ENCODE measurements around the gene SYNE1.

SYNE1 gene

DNA sequence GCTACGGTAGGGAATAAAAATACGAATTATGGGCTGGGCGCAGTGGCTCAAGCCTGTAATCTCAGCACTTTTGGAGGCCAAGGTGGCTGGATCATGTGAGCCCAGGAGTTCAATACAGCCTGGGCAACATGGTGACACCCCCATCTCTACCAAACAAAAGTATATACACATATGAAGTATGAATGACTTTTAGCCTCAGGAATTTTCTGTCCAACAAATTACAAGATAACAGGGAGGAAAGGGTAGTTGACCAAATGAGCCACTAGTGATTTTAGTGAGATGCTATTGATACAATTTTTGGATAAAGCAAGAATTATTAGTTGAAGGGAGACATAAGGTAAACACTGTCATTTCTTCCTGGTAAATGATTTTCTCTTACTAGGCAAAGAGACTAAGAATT, 328.2 kb downstream of the SYNE1 start:
- H3K4me3 ChIP-seq (ENCODE audit: low read length) = no peak overlapping the region
- DNase-seq (ENCODE audit: low read depth, low spot score) = no peak

DNA sequence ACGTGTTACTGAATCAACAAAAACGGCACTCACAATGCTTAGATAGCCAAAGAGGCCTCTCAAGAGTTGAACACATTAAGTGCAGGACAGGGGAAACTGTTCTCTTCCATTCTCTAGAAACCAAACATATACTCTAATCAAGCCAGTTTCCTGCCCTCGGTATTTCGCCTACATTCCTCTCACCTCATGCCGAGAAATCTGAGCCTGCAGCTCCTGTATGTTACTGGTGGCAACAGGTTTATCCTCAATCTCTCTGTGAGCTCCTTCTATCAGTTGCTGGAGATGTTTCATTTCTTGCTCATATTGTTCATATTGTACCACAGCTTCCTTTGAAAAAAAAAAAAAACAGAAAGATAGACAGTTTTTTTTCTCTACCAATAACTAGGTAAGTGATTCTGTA, 328.9 kb downstream of the SYNE1 start:
- no peak for DNase-seq (ENCODE audit: low read depth, low spot score)
- no peak overlapping the region for H3K4me3 ChIP-seq (ENCODE audit: low read length)

DNA sequence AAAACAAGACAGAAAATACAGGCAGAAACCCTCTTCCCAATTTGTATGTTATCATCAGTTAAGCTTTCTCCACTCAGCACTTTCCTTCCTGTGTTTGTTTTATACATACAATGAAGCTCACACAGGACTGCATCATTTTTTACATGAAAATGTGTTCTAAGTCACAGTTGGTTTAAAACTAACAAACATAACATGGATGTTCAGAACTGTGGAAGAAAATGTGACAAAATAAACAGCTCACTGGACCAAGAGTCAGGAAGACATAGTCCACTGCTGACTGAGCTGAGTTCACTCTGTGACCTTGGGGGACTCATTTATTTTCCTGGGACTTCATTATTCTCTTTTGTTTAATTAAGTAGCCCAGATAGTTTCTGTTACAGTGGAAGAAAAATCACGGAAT, 331.5 kb downstream of the SYNE1 start:
- H3K4me3 ChIP-seq (ENCODE audit: low read length) = no peak overlapping the region
- no peak for DNase-seq (ENCODE audit: low read depth, low spot score)

DNA sequence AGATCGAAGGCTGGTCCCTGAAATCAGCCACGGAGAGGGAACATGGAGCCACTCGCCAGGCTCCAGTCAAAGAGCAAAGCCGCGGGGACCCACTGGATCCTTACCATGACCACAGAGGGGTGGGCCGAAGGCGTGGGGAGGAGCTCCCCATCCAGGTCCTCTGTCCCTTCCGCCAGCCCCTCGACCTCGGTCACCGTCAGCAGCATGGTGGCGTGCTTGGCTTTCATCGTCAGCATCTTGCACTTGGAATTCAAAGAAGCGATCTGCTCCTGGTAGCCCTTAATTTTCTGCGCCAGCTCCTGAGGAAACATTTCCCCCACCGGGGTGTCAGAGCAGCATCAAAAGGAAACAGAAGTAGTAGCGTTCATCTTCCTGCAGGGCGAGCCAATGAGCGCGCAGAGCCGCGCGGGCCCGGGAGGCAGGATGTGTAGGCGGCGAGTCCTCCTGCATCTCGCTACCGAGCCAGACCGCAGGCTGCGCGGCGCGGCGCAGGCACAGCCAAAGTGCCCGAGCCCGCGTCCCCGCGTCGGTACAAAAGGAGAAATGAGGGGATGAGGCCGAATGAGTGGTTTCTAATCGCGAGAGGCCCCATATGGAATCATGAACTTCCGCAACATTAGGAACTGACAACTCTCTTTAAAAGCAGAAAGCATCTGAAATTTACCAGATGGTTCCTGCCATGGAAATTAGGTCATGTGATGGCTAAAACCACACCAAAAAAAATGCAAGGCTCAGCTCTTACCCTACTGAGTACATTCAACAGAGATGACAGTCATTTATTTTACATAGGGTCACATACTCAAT, 335.2 kb downstream of the SYNE1 start:
- peak overlapping the region; percentile 73 for H3K4me3 ChIP-seq (ENCODE audit: low read length)
- DNase-seq (ENCODE audit: low read depth, low spot score) = peak; percentile 87

DNA sequence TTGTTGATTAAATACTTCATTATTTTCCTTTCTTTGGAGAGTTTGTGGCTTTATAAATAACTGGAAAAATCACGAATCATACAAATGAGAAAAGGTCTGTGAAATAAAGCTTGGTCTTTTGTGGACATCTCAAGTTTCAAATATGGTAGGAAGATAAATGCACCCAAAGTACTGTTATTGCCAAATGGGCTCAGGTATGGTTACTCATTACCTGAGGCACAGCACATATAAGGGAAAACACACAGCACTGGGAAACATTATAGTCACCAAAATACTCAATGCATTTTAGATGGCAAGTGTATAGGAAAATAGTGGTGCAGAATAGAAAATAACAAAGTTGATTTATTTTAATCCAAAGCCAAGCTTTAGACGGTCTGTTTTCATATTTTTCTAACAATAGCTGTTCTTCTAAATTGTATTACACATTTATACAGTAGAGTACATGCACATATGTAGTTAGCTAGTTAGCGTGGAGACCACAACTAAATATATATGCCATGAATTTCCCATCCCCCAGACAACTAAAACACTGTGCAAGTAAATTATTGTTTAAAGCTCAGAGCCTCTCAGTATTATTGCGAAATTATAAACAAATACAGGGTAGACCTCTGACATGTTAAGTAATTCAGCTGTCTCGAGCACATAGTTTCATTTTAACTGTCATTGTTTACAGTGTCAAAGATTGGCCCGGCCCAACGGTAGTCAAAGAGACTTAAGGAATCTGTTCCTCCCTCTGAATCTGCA, 336.0 kb downstream of the SYNE1 start:
- H3K4me3 ChIP-seq (ENCODE audit: low read length) = peak overlapping the region; percentile 73
- DNase-seq (ENCODE audit: low read depth, low spot score) = no peak

DNA sequence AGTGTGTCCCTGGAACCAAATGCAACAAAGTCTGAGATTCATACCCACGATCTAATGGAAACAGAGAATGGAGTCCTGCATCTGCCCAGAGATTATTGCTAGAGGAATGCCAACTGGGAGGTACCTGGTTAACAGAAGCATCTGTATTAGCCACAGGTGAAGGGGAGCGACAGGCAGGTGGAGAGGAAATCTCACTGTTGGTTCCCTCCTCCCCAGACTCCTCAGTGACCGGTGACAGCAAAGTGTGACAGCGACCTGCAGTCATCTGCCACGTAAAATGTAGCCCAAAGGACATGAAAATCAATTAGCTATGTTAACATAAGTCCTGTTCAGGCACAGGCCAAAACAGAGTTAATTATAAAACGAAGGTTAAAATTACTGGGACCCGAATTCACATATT, 336.6 kb downstream of the SYNE1 start:
- H3K4me3 ChIP-seq (ENCODE audit: low read length) = no peak overlapping the region
- DNase-seq (ENCODE audit: low read depth, low spot score) = no peak

DNA sequence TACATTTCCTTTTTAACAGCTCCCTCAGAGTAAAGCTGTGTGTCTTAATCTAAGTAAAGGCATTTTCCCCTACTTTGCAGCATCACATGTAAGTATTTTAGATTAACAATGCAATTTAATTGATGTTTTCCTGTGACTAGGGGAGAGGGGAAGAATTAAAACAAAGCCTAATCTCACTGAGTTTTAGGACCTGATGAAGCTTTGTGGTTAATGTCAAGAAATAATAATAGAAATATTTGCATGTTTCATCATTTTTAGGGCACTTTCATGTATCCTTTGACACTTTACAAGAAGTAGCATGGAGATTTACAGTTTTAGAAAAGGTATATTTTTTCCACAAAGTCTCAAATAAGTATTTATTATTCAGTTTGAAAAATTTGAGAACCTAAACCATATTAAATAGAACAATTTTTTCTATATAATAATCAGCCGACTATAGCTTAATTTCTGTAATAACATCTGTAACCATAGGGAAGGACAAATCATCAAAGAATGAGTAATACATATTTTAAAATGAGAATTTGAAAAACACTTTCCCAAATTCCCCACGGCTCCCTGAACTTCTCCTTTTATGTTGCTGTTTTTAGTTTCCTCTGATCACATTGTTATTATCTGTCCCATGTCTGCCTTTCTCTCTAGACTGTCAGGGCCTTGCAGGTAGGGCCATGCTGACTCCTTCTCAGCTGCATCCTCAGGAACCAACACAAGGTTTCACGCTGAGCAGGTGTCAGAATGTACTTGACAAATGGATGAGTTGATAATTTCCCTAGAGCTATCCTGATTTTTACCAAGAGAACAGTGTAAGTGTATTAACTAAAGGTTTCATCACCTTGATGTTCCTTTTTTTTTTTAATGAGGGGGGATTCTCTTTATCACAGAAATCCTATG, 338.1 kb downstream of the SYNE1 start:
- no peak overlapping the region for H3K4me3 ChIP-seq (ENCODE audit: low read length)
- no peak for DNase-seq (ENCODE audit: low read depth, low spot score)

DNA sequence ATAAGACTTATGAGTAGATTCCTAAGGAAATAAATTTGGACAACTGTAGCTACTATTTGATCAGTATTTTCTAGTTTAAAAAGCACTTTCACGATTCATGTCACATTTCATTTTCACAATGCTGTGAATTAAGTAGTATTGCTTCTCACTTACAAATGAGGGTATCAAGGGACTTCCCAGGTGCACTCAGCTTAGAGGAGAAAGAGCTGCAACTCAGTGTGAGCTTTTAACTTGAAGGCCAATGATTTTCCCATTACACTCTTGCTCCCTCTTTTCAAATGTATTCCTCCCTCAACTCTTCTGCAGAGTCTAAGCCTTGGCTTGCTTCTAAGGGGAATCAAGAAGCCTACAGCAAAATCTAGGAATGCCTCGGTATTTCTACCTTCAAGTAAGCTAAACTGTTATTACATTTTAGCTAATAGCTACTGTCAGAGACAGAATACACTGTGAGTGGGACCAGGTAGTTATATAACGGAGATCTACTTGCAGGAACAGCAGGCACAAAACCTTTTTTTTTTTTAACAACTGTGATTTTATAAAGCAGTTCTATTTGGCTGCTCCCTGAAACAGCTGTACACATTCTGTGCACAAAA, 339.0 kb downstream of the SYNE1 start:
- no peak for DNase-seq (ENCODE audit: low read depth, low spot score)
- H3K4me3 ChIP-seq (ENCODE audit: low read length) = no peak overlapping the region

DNA sequence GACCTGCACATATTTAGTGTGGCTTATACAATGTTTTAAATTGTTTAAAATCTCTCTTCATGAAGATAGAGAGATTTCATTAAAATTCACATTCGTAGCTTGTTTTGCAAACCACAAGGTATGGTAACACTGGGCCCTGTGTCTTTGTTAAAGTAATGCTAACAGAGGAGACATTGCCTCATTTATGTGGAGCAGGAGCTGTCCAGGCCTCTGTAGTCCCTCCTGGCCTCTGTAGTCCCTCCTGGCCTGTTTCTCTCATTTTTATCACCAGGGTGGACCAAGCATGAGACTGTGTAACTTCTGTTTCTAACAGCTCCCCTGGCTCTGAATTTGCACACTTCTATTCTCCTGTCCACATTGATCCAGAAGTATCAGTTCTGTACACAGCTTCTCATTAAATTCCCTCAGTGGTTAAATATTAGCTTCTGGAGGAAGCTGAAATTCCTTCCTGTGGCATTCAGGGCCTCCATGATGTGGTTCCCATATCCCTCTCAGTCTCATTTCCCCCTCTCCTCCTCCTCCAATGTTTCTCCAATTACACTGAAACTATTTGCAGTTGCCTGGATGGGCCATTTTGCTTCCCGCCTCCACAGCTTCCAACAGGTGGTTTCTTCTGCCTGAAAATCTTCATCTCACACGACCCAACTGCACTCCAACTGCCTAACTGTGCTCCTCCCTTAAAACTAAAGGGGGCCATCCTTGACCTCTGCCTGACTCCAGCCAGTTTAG, 340.4 kb downstream of the SYNE1 start:
- H3K4me3 ChIP-seq (ENCODE audit: low read length) = no peak overlapping the region

DNA sequence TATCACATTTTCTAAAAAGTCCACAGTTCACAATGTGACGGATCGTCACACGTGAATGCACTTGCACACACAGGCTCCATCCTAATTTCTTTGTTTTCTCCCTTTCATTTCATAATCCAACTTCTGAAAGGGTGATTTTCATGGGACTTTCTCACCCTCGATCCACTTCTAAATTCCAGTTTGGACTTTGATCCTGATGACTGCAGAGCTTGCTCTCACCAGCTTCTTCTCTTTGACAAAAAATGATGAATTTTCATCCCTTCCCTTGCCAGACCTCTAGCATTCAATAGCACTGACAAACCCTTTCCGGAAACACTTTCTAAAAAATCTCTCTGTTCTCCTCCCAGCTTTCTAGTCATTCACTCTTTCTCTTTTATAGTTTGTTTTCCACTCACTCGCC, 341.2 kb downstream of the SYNE1 start:
- no peak overlapping the region for H3K4me3 ChIP-seq (ENCODE audit: low read length)
- DNase-seq (ENCODE audit: low read depth, low spot score) = no peak

More for the DNA sequence above, 340.4 kb downstream of the SYNE1 start:
- no peak for DNase-seq (ENCODE audit: low read depth, low spot score)

DNA sequence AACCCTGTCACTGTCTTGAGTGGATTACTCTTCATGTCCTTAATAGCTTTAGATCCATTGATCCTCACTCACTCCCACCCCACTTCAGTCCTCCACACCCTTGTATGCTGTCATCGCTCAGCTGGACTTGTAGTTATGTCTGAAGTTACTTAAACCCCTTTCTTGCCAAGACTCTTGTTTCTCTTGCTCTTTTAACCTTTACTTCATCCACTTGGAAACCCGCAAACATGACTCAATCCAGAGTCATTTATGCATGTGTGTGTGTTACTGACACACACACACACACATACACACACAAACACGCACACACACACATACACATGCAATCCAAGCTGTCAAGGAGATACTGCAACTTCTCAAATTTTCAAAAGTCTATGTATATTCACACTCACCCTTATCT, 341.8 kb downstream of the SYNE1 start:
- H3K4me3 ChIP-seq (ENCODE audit: low read length) = no peak overlapping the region
- no peak for DNase-seq (ENCODE audit: low read depth, low spot score)

DNA sequence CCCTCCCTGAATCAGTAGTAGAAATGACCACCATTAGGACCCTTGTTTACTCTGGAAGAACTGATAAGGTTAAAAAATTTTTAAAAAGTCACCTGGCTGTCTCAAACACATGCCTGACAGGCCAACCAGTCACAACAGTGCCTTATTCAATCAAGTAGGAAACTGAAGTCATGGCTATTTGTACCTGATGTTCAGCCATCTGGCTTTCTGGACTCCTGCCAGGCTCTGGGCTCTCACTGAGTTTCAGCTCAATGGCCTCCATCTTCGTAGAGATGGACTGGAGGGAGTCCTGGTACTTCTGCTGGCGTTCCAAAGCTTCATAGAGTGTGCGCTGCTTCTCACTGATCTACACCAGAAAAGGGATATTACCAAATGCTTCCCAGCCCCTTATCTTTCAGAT, 343.8 kb downstream of the SYNE1 start:
- DNase-seq (ENCODE audit: low read depth, low spot score) = no peak
- no peak overlapping the region for H3K4me3 ChIP-seq (ENCODE audit: low read length)

DNA sequence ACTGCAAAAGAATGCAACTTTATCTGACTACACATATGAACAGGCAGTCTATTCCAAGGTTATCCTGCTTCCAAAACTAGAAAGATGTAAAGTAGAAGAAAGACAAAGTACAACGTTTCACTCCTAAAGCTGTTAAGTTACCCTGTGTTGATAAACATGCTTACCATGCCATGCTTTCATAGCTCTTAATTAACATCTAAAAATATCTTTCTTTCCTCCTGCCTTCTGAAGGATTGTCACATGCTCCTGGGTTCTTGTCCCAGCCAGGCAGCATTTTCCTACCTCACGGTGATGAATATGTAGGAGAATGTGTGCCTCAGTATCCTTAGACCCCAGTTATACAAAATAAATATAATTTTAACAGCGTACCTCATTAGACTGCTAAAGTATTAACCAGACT, 344.6 kb downstream of the SYNE1 start:
- H3K4me3 ChIP-seq (ENCODE audit: low read length) = no peak overlapping the region
- DNase-seq (ENCODE audit: low read depth, low spot score) = no peak

DNA sequence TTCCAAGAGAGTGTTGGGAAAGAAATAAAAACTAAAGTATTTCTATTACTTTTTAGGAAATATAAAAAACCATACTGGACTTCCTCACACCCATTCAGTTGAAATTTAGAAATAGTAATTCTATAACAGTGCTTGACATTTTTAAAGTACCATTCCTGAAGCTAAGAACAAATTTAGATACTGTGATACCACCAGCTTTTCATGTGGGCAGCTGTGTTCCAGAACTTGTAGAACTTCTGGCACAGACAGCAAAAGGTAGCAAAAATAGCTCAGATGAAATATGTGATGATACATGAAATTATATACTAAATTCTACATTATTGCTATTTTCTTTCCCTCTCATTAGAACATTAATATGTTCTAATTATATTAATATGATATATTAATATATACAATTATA, 346.5 kb downstream of the SYNE1 start:
- no peak overlapping the region for H3K4me3 ChIP-seq (ENCODE audit: low read length)

DNA sequence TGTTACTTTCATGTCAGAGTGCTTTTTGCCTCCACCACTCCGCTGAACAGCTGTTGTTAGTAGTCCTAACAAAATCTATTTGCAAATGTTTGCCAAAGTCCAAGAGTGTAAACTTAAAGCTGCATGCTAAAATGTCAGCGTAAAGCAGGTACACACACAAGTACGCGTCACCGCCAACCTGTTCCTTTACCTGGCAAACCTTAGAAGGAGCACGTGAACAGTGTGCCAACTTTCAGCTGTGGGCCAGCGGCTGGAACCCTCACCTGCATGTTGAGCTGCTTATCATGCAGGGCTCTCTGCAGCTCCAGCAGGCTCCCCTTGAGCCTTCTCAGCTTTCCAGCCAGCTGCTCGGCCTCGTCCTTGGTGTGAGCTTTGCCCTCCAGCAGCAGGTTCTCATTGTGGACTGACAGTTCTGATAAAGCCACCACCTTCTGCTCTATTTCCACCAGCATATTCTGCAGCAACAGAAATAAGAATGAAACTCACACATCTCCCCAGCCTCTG, 359.3 kb downstream of the SYNE1 start:
- DNase-seq (ENCODE audit: low read depth, low spot score) = no peak
- H3K4me3 ChIP-seq (ENCODE audit: low read length) = no peak overlapping the region

More for the DNA sequence above, 346.5 kb downstream of the SYNE1 start:
- DNase-seq (ENCODE audit: low read depth, low spot score) = no peak

DNA sequence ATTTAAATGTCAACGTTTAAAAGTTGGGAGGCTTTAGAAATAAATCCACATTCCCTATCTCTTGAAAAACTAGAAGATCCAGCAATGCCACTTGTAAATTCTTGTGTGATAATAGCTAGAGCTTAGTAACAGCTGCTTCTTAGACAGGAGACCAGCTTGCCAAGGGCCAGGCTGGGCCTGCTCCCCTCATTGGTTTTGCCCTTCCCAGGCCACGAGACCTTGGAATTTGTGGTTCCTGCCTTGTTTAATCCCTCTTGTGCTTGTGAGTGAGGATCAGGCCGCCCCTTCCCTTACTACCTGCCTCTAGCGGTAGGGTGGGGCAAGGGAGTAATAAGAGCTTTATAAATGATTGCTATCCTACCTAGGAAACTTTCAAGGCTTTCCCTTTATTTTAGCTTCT, 363.5 kb downstream of the SYNE1 start:
- DNase-seq (ENCODE audit: low read depth, low spot score) = no peak
- H3K4me3 ChIP-seq (ENCODE audit: low read length) = no peak overlapping the region

DNA sequence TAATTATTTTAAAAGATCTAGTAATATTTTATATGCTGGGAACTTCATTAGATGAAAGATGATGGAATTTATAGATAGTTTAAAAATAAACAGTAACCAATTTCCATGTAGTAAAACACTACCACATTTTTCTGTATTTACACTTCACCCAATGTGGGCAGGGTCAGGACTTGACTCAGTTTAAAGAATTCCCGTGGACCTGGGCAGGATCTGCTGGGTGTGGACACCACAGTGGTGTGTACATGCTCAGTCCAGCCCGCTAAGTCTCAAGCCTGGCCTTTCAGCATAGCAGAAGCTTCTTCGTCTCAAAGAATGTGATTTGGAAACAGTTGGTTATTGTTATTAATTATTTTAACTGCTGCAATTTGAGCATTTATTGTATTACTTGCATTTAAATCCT, 364.2 kb downstream of the SYNE1 start:
- H3K4me3 ChIP-seq (ENCODE audit: low read length) = no peak overlapping the region
- no peak for DNase-seq (ENCODE audit: low read depth, low spot score)

DNA sequence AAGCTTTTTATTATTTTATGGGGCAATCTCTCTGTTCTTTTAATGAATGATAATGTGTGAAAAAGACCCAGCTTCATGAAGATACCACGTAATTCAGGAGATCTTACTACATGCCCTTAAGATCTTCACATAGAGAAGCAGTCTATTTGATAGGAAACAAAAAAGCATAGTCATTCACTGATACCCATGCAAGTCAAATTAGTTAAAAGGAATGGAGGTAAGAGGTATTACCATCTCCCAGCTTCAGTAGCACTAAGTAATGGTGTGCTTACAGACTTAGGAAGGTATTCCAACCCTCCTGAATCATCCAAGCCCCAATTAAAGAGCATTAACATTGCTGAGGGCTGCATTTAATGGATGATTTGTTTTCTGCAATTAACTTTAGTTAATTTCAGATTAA, 364.7 kb downstream of the SYNE1 start:
- no peak overlapping the region for H3K4me3 ChIP-seq (ENCODE audit: low read length)
- no peak for DNase-seq (ENCODE audit: low read depth, low spot score)

Data from Jurkat, Clone E6-1 (cell line).